HCT116 (cell line): ENCODE measurements around the gene MAP4. TPM values are rescaled to one million over a fixed set of nuclear protein-coding genes. Genes with fewer than 3 reads are reported as not detected.
A peak's percentile ranks its signal among the peaks of the same experiment; 100 is the strongest.

Experiments
- ATAC-seq: fragments of 200-7000 bp; cut with Tn5 transposase; 2 replicates; pipeline ENCODE4 v1.9.1; 2020; ENCODE audit warnings: mild to moderate bottlenecking, moderate library complexity
- BruUV-seq: library from RNA; stranded (reverse); fragments of 400-500 nt; replicated peaks from 2 replicates; lab custom pipeline; 2021; lab: Mats Ljungman, UMichigan
- CTCF ChIA-PET: fragments of 300-600 bp; sonication (Branson Sonifier 250); formaldehyde crosslinking; loops from one replicate; lab custom pipeline; 2021; ENCODE audit warnings: antibody characterized with exemption; lab: Charles Lee
- POLR2A ChIA-PET: fragments of 300-600, 350-600 bp; sonication (Branson Sonifier 250); formaldehyde crosslinking; loops from one replicate; lab custom pipeline; 2021; ENCODE audit warnings: antibody characterized with exemption; lab: Charles Lee
- RAD21 ChIA-PET, 2 experiments: fragments of 300-600 bp; sonication (Branson Sonifier 250); formaldehyde crosslinking; loops; one replicate each; lab custom pipeline; 2023; ENCODE audit warnings: low total read pairs in 2 of 2; ENCODE audit not compliant: uncharacterized antibody in 2 of 2, unreplicated experiment in 2 of 2, low non-redundant PET in 1 of 2; lab: Charles Lee
- DNase-seq: peaks from one replicate; pipeline ENCODE4 v3.0.0-alpha.2; 2010; ENCODE audit warnings: low read depth, low spot score
- H2AFZ ChIP-seq: fragments of 200-600 bp; shearing (Covaris generic), sonication (generic); 2 replicates; pipeline ENCODE4 v1.6.1; 2017; ENCODE audit warnings: low read depth, mixed run types, mixed read lengths, antibody characterized with exemption, low read length; ENCODE audit not compliant: poor library complexity, severe bottlenecking
- H3K27ac ChIP-seq: 2 replicates; pipeline ENCODE4 v1.5.1; 2012; ENCODE audit warnings: low read depth, low read length
- H3K27me3 ChIP-seq: fragments of 200-600 bp; sonication (generic); 2 replicates; pipeline ENCODE4 v1.6.1; 2016; ENCODE audit warnings: mixed run types, low read length, mixed read lengths; ENCODE audit not compliant: insufficient read depth
- H3K36me3 ChIP-seq, 2 experiments: fragments of 200-500 bp in 1 of 2; fragments of 200-600 bp in 1 of 2; sonication (Bioruptor generic) in 1 of 2; sonication (generic) in 1 of 2; 2 replicates each; pipeline versions ENCODE4 v1.5.1 to v1.6.1; 2014 to 2016; ENCODE audit warnings: low read length in 2 of 2, inconsistent platforms in 1 of 2, mixed read lengths in 1 of 2, mixed run types in 1 of 2; ENCODE audit not compliant: insufficient read depth in 2 of 2, control insufficient read depth in 1 of 2
- H3K4me1 ChIP-seq, 2 experiments: fragments of 200-600 bp in 1 of 2; sonication (generic) in 1 of 2; 2 replicates each; pipeline versions ENCODE4 v1.5.1 to v1.6.1; 2012 to 2017; ENCODE audit warnings: low read length in 2 of 2, inconsistent platforms in 1 of 2, mild to moderate bottlenecking in 1 of 2, mixed read lengths in 1 of 2, mixed run types in 1 of 2, moderate library complexity in 1 of 2; ENCODE audit not compliant: insufficient read depth in 2 of 2, control insufficient read depth in 1 of 2
- H3K4me2 ChIP-seq: fragments of 200-600 bp; sonication (generic); 2 replicates; pipeline ENCODE4 v1.6.1; 2017; ENCODE audit warnings: mixed run types, low read length, mixed read lengths
- H3K4me3 ChIP-seq, 2 experiments: fragments of 200-600 bp in 1 of 2; sonication (generic) in 1 of 2; replicated peaks in 1 of 2; 2 replicates each; pipeline ENCODE4 v1.5.1; 2011 to 2016; ENCODE audit warnings: low read length in 2 of 2, control low read depth in 1 of 2, low read depth in 1 of 2, mild to moderate bottlenecking in 1 of 2, mixed read lengths in 1 of 2, mixed run types in 1 of 2
- H3K79me2 ChIP-seq: fragments of 200-600 bp; sonication (generic); 2 replicates; pipeline ENCODE4 v1.6.1; 2017; ENCODE audit warnings: mild to moderate bottlenecking, mixed run types, low read length, moderate library complexity, mixed read lengths; ENCODE audit not compliant: insufficient read depth
- H3K9ac ChIP-seq: fragments of 200-600 bp; sonication (generic); 2 replicates; pipeline ENCODE4 v1.6.1; 2016; ENCODE audit warnings: low read length, mixed read lengths
- H3K9me2 ChIP-seq: fragments of 200-600 bp; sonication (generic), shearing (Covaris generic); 2 replicates; pipeline ENCODE4 v1.6.1; 2017; ENCODE audit warnings: mixed run types, mild to moderate bottlenecking, moderate library complexity; ENCODE audit not compliant: insufficient read depth
- H3K9me3 ChIP-seq, 2 experiments: fragments of 200-500 bp in 1 of 2; fragments of 200-600 bp in 1 of 2; sonication (Bioruptor generic) in 1 of 2; sonication (generic) in 1 of 2; 2 replicates each; pipeline ENCODE4 v1.6.1; 2014 to 2017; ENCODE audit warnings: low read length in 2 of 2, mixed read lengths in 2 of 2, inconsistent platforms in 1 of 2, low read depth in 1 of 2, mild to moderate bottlenecking in 1 of 2, mixed run types in 1 of 2, moderate library complexity in 1 of 2; ENCODE audit not compliant: control insufficient read depth in 1 of 2, insufficient read depth in 1 of 2
- H4K20me1 ChIP-seq: fragments of 200-600 bp; sonication (generic), shearing (Covaris generic); 2 replicates; pipeline ENCODE4 v1.6.1; 2017; ENCODE audit warnings: mixed run types, mild to moderate bottlenecking, moderate library complexity; ENCODE audit not compliant: insufficient read depth
- EGR1 ChIP-seq: IDR thresholded peaks from 2 replicates; pipeline ENCODE4 v1.6.1; 2012; ENCODE audit warnings: low read depth
- ELF1 ChIP-seq: IDR thresholded peaks from 2 replicates; pipeline ENCODE4 v1.6.1; 2012; ENCODE audit warnings: low read depth, borderline replicate concordance
- EZH2 ChIP-seq: fragments of 200-600 bp; sonication (generic); IDR thresholded peaks from 2 replicates; pipeline ENCODE4 v1.6.1; 2017; ENCODE audit warnings: antibody characterized with exemption, mixed run types
- EZH2phosphoT487 ChIP-seq: fragments of 200-600 bp; IDR thresholded peaks from 2 replicates; pipeline ENCODE4 v1.6.1; 2018; ENCODE audit warnings: antibody characterized with exemption, borderline replicate concordance
- JUND ChIP-seq: IDR thresholded peaks from 2 replicates; pipeline ENCODE4 v1.6.1; 2012
- MAX ChIP-seq: IDR thresholded peaks from 2 replicates; pipeline ENCODE4 v1.6.1; 2012
- REST ChIP-seq: IDR thresholded peaks from 2 replicates; pipeline ENCODE4 v1.6.1; 2012; ENCODE audit warnings: low read depth
- SIN3A ChIP-seq: IDR thresholded peaks from 2 replicates; pipeline ENCODE4 v1.6.1; 2012; ENCODE audit warnings: low read depth
- SP1 ChIP-seq: IDR thresholded peaks from 2 replicates; pipeline ENCODE4 v1.6.1; 2012; ENCODE audit warnings: low read depth
- ZBTB33 ChIP-seq: IDR thresholded peaks from 2 replicates; pipeline ENCODE4 v1.6.1; 2011; ENCODE audit warnings: mild to moderate bottlenecking, low read length, moderate library complexity; ENCODE audit not compliant: insufficient replicate concordance; ENCODE audit errors: extremely low read depth
- ZFX ChIP-seq: fragments of 450-650 bp; IDR thresholded peaks from 2 replicates; pipeline ENCODE4 v1.6.1; 2017
- intact Hi-C: fragments of 100-400 bp; cut with micrococcal nuclease; formaldehyde crosslinking; loops from 2 replicates; pipeline ENCODE4 v1.10.0; 2022
- total RNA-seq: library from RNA; stranded (reverse); gene quantifications from one replicate; pipeline ENCODE4 v1.2.1, GENCODE V29; 2021; ENCODE audit not compliant: unreplicated experiment

Gene MAP4
- total RNA-seq, 1 experiment from 2014 or later, result 200 TPM

GRCh38 chr3:47803480-47804025, 212.7 kb downstream of the MAP4 start:
- peaks cover 0 to 3% of the 10 kb centered on the region in 2 experiments; a peak in 1 of 4 replicates for H3K36me3 ChIP-seq
- POLR2A ChIA-PET, result no interaction called here

GRCh38 chr3:47802734-47803479, 213.3 kb downstream of the MAP4 start, which contains the start of gene DHX30:
TSS of gene DHX30 (plus strand) at chr3:47803138. CDS start at chr3:47810684, 7,546 bp downstream.
- Histone ChIP-seq H3K9ac (peak within 1 kb of the TSS; percentile 78), H3K4me2 (peak within 1 kb of the TSS; percentile 75), H4K20me1 (no peaks in the 10 kb centered on the region), H3K9me3 (no peaks in the 10 kb centered on the region), H3K9me2 (no peaks in the 10 kb centered on the region), H3K36me3 (peaks cover 0 to 3% of the 10 kb centered on the region in 2 experiments; a peak in 1 of 4 replicates), H3K27ac (peak within 1 kb of the TSS; percentile 99), H3K4me1 (peaks cover 17 to 35% of the 10 kb centered on the region in 2 experiments), H3K27me3 (no peaks in the 10 kb centered on the region), H3K4me3 (peak within 1 kb of the TSS; percentile 67 to 74), H2AFZ (peak within 1 kb of the TSS; percentile 84), H3K79me2 (peaks cover 21% of the 10 kb centered on the region)
- BruUV-seq, result no TSS peak
- intact Hi-C loops, result loop anchor here (1.0 kb wide), 1 partner anchor 14 kb away; no protein-coding TSS in a partner anchor
- ATAC-seq (peak; percentile 85), DNase-seq (no peak)
- CTCF ChIA-PET, result interaction anchor here (0.6 to 1.3 kb wide), 4 partner anchors 35 to 355 kb away, joined by 3 to 4 read pairs (median 4); no protein-coding TSS in a partner anchor
- POLR2A ChIA-PET, result interaction anchor here (0.8 to 1.0 kb wide), 2 partner anchors 281 to 348 kb away, joined by 3 read pairs; no protein-coding TSS in a partner anchor
- RAD21 ChIA-PET, result no interaction called here
- peak; percentile 90 for TF ChIP-seq EGR1
- TF ChIP-seq ZBTB33, result no peak
- no peak for TF ChIP-seq EZH2phosphoT487
- peak; percentile 44; the same call in 1 of the 2 replicates for TF ChIP-seq SIN3A
- no peak for TF ChIP-seq JUND
- TF ChIP-seq SP1, result no peak
- TF ChIP-seq ELF1, result no peak; the same call in 1 of the 2 replicates
- no peak for TF ChIP-seq REST

More at GRCh38 chr3:47803480-47804025, 212.7 kb downstream of the MAP4 start:
- H3K4me3 ChIP-seq, result peak overlapping the region; percentile 67 to 74
- intact Hi-C loops, result no loop called here
- TF ChIP-seq ZFX (peak; percentile 95; the same call in 1 of the 2 replicates), MAX (peak; percentile 9; the same call in 1 of the 2 replicates), EZH2 (no peak)
- H3K9me2 ChIP-seq, result no peaks in the 10 kb centered on the region
- ATAC-seq (no peak), DNase-seq (no peak)
- H4K20me1 ChIP-seq, result no peaks in the 10 kb centered on the region
- H3K9ac ChIP-seq, result peak overlapping the region; percentile 78
- ChIA-PET CTCF (no interaction called here), RAD21 (no interaction called here)
- H3K9me3 ChIP-seq, result no peaks in the 10 kb centered on the region
- peaks cover 21% of the 10 kb centered on the region for H3K79me2 ChIP-seq
- TSS peak; percentile 57 for BruUV-seq
- H3K4me2 ChIP-seq, result peak overlapping the region; percentile 75
- H2AFZ ChIP-seq, result no peak overlapping the region
- H3K27me3 ChIP-seq, result no peaks in the 10 kb centered on the region
- H3K4me1 ChIP-seq, result peaks cover 17 to 35% of the 10 kb centered on the region in 2 experiments
- peak overlapping the region; percentile 99 for H3K27ac ChIP-seq
